Smooth muscle cell of the brain vasculature (primary cell): ENCODE data around the gene IKBKE.
"Not testable (repeated sequence)": the region's sequence is repeated elsewhere in the genome, so short reads cannot be mapped to it uniquely, and the experiment has no call there.

Experiments used
- DNase-seq: peaks from one replicate; pipeline ENCODE4 v3.0.0-alpha.2; 2012; ENCODE audit warnings: low read depth, low spot score

IKBKE gene

DNA sequence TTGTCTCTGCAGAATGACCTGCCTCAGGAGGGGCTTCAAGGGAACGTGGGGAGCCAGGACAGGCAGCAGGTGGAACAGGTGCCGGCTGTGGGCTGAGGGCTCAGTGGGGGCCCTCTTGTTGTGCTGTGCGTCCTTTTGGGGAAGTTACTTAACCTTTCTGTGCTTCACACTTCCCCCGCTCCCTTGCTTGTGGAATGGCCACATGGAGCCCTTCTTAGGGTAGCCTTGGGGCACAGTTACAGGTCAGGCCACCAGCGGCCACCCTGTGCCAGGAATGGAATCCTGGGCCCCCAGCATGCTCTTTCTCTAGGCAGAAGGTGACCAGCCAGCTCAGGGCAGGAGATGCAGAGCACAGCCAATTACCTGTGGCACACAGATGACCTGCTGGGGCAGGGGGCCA is 2.6 kb downstream of the IKBKE start:
- DNase-seq, result no peak

DNA sequence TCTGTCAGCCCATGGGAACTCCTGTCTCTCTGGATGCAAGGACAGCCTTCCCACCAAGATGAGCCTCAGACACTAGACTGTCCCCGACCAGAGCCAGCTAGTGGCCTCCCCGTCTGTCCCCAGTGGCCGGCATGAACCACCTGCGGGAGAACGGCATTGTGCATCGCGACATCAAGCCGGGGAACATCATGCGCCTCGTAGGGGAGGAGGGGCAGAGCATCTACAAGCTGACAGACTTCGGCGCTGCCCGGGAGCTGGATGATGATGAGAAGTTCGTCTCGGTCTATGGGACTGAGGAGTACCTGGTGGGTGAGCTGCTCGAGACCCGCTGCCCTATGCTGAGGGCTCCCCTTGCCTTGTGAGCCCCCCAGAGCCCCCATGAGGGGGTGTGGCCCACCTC is 5.8 kb downstream of the IKBKE start:
- DNase-seq, result no peak

DNA sequence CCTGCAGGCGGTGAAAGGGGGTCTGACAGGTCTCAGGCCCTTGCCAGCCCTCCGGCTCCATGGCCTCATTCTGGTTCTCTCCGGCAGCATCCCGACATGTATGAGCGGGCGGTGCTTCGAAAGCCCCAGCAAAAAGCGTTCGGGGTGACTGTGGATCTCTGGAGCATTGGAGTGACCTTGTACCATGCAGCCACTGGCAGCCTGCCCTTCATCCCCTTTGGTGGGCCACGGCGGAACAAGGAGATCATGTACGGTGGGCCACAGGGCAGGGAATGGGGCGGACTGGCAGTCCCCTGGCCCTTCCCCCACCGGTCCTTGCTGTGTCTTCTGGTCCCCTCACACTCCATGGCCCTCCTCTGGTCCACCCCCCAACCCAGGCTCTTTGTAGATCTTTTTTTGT is 6.3 kb downstream of the IKBKE start:
- no peak for DNase-seq

DNA sequence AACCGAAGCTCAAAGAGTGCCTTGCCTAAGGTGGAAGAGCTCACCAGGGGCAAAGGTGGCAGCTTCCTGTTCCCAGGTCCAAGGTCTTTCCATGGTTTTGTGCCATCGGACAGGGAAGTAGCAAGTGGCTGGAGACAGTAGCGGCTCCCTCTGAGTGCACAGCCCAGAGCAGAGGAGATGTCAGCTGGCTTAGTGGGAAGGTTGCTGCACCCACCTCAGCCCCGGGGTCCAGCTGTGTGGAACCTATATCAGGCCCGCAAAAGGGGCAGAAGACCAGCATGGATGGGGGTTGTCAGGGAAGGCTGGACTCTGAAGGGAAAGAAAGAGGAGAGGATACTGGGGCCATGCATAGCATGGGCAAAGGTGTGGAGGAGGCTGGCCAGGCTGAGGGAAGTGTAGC is 6.8 kb downstream of the IKBKE start:
- DNase-seq, result no peak

DNA sequence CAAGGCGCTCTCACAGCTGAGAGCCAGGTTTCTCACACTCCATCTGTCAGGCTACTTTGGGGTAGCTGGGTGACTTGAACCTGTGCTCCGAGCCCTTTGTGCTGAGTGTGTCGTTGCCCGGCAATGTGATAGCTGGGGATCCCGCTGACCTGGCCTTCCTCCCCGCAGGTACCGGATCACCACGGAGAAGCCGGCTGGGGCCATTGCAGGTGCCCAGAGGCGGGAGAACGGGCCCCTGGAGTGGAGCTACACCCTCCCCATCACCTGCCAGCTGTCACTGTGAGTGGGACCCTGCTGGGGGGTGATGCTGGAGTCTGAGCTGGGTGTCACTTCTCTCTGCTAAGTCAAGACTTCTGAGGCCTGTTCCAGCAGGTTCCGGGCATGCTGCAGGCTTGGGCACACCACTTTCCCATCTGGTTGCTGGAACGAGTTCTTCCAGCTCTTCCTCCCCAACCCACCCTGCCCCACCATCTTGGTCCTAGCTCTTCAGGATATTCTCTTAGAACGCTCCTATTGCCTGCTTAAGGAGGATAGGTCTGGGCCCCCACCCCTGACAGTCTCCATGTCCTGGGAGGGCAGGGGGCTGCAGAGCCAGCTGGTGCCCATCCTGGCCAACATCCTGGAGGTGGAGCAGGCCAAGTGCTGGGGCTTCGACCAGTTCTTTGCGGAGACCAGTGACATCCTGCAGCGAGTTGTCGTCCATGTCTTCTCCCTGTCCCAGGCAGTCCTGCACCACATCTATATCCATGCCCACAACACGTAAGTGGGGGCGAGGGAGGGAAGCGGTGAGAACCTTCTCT is 7.5 kb downstream of the IKBKE start:
- DNase-seq, result no peak

DNA sequence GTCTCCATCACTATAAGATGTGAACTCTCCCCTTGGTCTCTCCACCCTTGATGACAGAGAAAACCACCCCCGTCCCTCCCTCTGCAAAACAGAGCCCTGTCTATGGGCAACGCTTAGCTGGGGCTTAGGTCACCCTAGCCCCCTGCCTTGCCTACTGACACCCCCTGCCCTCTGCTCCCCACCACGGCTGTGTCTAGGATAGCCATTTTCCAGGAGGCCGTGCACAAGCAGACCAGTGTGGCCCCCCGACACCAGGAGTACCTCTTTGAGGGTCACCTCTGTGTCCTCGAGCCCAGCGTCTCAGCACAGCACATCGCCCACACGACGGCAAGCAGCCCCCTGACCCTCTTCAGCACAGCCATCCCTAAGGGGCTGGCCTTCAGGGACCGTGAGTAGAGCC is 8.5 kb downstream of the IKBKE start:
- no peak for DNase-seq

DNA sequence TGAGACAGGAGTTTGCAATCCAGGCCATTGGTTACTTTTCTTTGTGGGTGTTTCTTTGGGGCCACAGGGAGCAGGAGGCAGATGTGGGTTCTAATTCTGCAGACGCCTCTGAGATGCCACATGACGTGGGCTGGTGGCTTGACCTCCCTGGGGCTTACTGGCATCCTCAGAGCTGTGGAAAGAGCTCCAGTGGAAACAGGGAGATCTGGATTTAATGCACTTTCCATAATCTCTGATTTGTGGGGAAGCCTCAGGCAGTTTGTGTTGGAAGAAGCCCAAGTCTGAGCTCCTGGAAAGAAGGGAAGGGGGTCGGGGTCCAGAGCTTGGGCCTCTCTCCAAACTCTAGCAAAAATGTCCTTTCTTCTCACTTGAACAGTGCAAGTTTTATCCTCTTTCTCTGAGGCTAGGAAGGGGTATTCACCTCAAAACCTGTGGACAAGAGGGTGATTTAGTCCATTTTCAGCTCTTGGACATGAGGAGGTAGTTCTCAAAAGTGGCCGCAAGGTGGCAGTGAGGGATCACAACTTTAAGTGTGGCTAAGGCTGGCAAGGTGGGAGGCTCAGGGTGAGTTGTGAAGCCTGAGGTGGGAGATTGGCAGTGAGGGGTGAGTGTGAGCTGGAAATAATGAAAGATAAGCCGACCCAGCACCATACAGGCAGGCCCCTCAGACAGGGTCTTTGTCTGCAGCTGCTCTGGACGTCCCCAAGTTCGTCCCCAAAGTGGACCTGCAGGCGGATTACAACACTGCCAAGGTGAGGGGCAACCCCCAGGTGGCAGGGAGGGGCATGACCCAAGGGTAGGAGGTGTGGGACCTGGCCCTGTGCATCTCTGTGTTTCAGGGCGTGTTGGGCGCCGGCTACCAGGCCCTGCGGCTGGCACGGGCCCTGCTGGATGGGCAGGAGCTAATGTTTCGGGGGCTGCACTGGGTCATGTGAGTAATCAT is 9.2 kb downstream of the IKBKE start:
- no peak for DNase-seq

DNA sequence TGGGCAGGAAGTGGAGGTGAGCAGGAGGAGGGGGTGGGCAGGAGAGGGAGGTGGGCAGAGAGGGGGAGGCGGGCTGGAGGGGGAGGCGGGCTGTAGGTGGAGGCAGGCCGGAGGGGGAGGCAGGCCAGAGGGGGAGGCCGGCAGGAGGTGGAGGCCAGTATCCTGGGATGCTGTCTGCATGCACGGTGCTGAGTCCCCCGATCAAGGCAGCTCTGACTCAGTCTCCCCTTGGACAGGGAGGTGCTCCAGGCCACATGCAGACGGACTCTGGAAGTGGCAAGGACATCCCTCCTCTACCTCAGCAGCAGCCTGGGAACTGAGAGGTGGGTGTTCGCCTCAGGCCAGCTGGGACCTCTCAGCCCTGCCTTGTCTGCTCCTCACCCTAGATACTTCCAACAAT is 9.9 kb downstream of the IKBKE start:
- DNase-seq, result no peak

DNA sequence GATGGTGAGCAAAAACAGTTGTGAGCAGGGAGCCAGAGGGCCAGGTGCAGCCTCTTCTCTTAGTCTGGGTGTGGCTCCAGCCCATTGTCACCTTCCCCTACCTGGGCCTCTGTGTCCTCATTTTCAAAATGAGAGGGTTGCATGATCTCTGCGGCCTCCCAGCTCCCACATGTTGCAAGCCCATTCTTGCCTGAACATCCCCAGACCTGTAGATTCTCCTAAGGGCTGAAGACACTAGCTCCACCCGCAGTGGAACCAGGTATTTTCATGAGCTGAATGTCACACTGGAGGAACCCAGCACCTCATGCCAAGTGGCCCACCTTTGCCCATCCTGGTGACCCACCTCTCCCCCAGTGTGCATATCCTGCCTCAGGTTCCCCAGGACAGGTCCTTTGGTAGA is 12.3 kb downstream of the IKBKE start:
- DNase-seq, result no peak

DNA sequence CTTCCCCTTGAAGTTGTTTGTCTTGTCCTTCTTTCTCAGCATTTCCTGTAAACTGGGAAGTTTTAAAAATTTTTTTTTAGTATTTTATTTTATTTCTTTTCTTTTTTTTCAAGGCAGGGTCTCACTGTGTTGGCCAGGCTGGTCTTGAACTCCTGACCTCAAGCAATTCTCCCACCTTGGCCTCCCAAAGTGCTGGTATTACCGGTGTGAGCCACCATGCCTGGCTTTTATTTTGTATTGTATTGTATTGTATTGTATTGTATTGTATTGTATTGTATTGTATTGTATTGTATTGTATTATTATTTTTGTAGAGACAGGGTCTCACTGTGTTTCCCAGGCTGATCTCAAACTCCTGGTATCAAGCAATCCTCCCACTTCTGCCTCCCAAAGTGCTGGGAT is 13.6 kb downstream of the IKBKE start:
- DNase-seq, result not testable (repeated sequence)

DNA sequence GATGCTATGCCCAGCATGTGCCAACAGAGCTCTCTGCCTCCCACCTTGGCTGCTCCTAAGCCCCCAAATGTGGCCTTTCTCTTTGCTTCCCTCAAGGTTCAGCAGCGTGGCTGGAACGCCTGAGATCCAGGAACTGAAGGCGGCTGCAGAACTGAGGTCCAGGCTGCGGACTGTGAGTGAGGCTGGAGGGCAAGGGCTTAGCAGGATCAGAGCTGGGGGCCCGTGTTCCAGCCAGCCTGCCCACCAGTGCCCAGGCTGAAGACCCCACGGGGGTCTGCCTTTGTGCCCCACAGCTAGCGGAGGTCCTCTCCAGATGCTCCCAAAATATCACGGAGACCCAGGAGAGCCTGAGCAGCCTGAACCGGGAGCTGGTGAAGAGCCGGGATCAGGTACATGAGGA is 14.6 kb downstream of the IKBKE start:
- no peak for DNase-seq

DNA sequence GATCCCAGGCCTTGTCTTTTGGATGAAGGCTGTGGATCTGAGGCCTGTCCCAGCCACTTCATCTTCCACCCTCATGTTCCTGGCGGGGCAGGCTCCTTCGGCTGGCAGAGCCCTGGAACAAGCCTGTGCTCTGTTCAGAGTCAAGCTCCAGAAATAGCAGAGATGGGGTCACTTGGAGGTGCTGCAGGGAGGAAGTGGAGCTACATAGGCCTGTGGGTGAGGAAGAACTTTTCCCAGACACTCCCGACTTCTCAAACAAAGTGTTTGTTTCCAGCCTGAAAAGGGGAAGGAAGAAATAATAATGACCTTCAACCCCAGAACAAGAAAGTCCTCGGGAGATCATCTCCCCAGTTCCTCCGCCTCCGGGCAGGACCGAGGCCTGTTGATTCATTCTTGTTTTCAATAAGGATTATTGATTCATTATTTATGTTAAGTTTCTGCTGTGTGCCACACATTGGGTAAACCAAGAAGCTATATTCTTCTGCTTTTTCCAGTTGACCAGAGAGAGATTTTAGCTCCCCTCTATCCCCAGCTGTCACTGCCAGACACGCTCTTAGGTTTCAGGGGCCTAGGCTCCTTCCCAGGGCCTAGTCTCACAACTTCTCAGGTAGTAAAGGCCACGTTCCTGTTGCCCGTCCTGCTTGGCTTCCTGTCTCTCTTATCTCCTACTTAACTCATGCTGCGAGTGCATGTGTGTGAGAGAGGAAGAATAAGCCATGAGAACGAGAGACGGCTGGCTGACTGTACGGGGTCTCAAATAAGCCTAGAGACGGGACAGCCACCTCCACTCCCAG is 16.9 kb downstream of the IKBKE start:
- DNase-seq, result no peak

DNA sequence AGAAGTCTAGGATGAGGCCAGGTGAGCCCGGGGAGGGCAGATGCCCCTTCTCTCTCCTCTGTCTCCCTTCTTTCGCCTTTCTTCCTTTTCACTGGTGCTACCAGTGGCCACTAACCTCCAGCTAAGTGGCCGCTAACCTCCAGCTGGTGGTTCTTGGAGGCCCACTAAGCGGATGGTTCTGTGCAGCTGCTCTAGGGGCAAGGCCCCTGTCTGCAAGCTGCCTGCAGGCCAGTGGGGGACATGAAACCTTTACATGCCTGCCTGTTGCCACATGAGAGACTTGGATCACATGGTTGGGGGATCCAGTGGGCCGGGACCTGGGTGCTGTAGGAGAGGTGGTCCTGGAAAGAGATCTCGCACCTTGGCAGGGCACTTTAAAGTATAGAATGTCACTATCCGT is 17.7 kb downstream of the IKBKE start:
- DNase-seq, result no peak

DNA sequence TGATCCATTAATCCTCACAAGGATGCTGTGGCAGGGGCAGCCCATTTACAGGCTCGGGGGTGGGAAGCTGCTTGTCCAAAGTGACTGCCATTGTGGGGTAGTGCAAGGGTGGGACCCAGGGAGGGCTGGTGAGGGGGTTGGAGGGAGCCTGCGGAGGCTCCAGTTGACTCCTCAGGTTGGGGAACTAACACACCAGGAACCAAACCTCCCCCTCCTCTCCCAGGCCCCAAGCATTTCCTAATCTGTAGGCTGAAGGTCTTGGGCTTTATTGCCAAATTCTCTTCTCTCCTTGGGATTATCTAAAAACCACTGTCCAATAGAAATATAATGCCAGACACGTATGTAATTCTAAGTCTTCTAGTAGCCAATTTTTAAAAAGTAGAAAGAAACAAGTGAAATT is 18.2 kb downstream of the IKBKE start:
- DNase-seq, result no peak

DNA sequence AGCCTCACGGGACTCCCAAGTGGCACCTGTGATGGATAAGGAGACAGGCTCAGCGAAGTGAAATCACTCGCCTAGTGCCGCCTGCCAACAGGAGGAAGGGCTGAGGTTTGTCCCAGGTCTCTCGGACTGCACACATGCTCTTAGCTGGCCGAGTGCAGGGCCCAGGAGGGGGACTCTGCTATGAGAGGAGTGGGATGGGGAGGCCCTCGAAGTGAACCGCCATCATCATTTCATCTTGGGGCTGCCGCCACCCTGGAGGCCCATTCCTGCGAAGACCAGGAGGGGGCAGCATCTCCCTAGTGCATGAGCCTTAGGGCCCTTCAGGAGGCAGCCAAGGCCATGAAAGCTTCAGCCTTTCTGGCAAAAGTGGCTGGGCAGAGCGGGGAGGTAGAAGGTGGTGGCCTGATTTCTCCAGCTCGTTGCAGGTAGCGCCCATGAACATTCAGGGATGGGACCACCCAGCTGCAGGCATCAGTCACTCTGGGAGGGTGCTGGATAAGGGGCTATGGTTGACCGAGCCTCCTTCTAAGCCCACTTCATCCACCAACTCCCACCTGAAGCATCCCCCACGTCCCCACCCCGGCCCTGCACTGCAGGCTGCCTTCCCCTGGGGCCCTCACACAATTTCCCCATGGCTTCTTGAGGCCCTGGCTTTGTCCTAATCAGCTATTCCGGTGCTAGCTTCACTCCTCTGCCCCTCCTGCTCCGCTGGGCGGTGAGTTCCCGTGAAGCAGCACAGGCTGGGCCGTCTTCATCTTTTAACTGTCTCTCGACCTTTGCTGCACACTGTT is 19.9 kb downstream of the IKBKE start:
- no peak for DNase-seq

DNA sequence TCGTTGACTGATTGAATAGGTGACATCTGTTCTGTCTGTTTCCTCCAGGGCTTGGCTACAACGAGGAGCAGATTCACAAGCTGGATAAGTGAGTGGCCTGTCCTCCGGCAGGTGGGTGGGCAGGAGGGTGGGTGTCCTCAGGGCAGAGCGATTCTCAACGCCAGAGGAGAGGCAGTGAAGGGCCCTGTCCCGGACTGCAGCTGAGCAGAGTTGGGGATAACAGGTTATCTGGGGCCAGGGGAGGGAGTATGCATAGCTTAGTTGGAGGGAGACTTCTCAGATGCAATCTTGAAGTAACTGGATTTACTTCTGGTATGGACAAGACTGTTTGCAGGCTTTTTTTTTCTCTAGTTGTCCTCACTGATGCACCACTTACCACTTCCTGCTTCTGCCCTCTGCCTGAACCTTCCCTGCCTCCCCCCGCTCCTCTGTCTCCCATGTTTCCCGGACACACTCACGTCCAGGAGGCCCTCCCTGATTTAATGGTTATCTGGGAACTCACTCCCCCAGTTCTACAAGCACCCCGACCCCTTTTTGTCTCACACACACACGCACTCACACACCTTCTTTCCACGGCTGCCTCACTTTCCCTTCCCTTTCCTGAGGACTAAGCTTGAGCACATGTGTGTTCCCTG is 20.6 kb downstream of the IKBKE start:
- DNase-seq, result no peak

DNA sequence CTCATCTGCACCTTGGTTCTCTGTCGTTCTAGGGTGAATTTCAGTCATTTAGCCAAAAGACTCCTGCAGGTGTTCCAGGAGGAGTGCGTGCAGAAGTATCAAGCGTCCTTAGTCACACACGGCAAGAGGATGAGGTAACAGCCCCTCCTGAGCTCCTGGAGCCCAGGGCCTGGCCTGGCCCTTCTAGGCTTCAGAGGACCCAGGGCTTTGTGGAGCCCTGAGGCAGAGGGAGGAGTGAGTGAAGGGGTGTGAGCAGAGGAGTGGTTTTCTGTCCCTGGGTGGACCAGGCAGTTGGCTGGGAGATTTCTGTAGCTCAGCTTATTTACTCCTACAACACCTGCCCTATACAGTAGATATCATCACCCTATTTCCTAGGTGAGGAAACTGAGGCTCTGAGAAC is 21.3 kb downstream of the IKBKE start:
- no peak for DNase-seq

DNA sequence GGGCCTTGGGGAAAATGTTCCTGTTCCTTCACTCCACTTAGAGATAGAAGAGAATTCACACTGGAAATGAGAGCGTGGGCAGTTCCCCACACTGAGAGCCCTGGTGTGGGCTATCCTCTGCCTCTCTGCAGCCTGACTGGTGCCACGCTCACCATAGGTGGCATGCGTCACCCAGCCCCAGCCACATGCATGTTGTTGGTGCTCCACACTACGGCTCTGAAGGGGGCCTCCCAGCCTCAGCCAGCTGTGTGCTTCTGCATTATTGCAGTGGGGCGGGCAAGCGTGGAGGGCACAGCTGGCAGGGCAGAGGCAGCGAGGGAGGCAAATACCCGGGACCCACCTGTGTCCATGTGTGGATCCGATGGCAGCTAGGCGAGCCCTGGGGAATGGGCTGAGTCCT is 22.3 kb downstream of the IKBKE start:
- DNase-seq, result no peak

DNA sequence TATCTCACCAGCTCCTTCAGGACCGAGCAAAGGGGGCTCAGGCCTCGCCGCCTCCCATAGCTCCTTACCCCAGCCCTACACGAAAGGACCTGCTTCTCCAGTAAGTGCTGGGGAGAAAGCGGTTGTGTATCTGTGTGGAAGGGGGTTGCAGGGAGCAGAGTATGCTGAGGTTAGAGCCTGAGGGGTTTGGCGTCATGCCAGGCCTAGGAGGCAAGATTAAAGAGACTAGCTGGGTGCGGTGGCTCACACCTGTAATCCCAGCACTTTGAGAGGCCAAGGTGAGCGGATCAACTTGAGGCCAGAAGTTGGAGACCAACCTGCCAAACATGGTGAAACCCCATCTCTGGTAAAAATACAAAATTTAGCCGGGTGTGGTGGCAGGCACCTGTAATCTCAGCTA is 23.0 kb downstream of the IKBKE start:
- DNase-seq, result no peak

DNA sequence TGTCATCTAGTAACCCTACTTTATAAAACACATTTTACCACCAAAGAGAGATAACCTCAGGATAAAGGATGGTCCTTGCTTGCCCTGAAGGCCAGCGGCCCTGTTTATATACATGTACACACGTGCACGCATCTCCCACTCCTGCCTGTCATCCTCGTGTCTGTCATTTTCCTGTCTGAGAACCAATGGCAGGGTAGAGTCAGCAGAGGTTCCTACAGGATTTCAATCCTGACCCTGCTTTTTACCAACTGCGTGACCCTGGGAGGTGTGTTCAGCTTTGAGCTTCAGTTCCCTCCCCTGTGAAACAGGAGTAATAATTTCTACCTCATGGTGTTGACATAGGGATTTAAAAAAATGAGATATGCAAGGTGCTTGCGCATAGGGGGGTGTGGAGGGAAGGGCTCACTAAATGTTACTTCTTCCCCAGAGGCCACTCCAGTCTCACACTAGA is 24.8 kb downstream of the IKBKE start:
- DNase-seq, result no peak
